ENCODE results near the gene TMBIM6.
"Not testable (repeated sequence)": the region's sequence is repeated elsewhere in the genome, so short reads cannot be mapped to it uniquely, and the experiment has no call there.

TMBIM6 gene

GRCh38 chr12:49730568-49731101 is 10.7 kb upstream of the TMBIM6 start:
- H3K4me3 ChIP-seq (ENCODE audit: low read depth in 1 of 2, low read length in 2 of 2), result no peak overlapping the region
- H3K9me3 ChIP-seq (ENCODE audit: control insufficient read depth in 1 of 2, low read length in 2 of 2), result no peaks in the 10 kb centered on the region
- no peaks in the 10 kb centered on the region for H3K36me3 ChIP-seq (ENCODE audit: control insufficient read depth in 1 of 2, insufficient read depth in 2 of 2, low read length in 2 of 2)
- no peaks in the 10 kb centered on the region for H3K4me1 ChIP-seq (ENCODE audit: control insufficient read depth in 1 of 2, insufficient read depth in 2 of 2, low read length in 2 of 2)
- H3K27ac ChIP-seq (ENCODE audit: low read length), result no peak overlapping the region
- no peaks in the 10 kb centered on the region for H3K27me3 ChIP-seq (ENCODE audit: low read depth, low read length)

- Histone ChIP-seq H3K27ac (ENCODE audit: low read length) (no peak overlapping the region), H3K36me3 (ENCODE audit: control insufficient read depth in 1 of 2, insufficient read depth in 2 of 2, low read length in 2 of 2) (no peaks in the 10 kb centered on the region), H3K9me3 (ENCODE audit: control insufficient read depth in 1 of 2, low read length in 2 of 2) (no peaks in the 10 kb centered on the region), H3K27me3 (ENCODE audit: low read depth, low read length) (no peaks in the 10 kb centered on the region), H3K4me1 (ENCODE audit: control insufficient read depth in 1 of 2, insufficient read depth in 2 of 2, low read length in 2 of 2) (no peaks in the 10 kb centered on the region), H3K4me3 (ENCODE audit: low read depth in 1 of 2, low read length in 2 of 2) (no peak overlapping the region)
These were observed 7.9 kb upstream of the TMBIM6 start for GRCh38 chr12:49733219-49734017.

GRCh38 chr12:49734900-49735299 is 6.5 kb upstream of the TMBIM6 start:
- not testable (repeated sequence) for H3K27me3 ChIP-seq (ENCODE audit: low read depth, low read length); H3K9me3 ChIP-seq (ENCODE audit: control insufficient read depth in 1 of 2, low read length in 2 of 2); H3K27ac ChIP-seq (ENCODE audit: low read length); H3K4me1 ChIP-seq (ENCODE audit: control insufficient read depth in 1 of 2, insufficient read depth in 2 of 2, low read length in 2 of 2); H3K4me3 ChIP-seq (ENCODE audit: low read depth in 1 of 2, low read length in 2 of 2); H3K36me3 ChIP-seq (ENCODE audit: control insufficient read depth in 1 of 2, insufficient read depth in 2 of 2, low read length in 2 of 2)

- not testable (repeated sequence) for H3K9me3 ChIP-seq (ENCODE audit: control insufficient read depth in 1 of 2, low read length in 2 of 2); H3K36me3 ChIP-seq (ENCODE audit: control insufficient read depth in 1 of 2, insufficient read depth in 2 of 2, low read length in 2 of 2); H3K27ac ChIP-seq (ENCODE audit: low read length); H3K27me3 ChIP-seq (ENCODE audit: low read depth, low read length); H3K4me3 ChIP-seq (ENCODE audit: low read depth in 1 of 2, low read length in 2 of 2)
- peaks cover 3 to 15% of the 10 kb centered on the region in 2 donors for H3K4me1 ChIP-seq (ENCODE audit: control insufficient read depth in 1 of 2, insufficient read depth in 2 of 2, low read length in 2 of 2)
These were observed 2.6 kb upstream of the TMBIM6 start for GRCh38 chr12:49738721-49739120.

GRCh38 chr12:49740277-49740676 is 1.1 kb upstream of the TMBIM6 start:
- H3K27me3 ChIP-seq (ENCODE audit: low read depth, low read length); H3K27ac ChIP-seq (ENCODE audit: low read length); H3K36me3 ChIP-seq (ENCODE audit: control insufficient read depth in 1 of 2, insufficient read depth in 2 of 2, low read length in 2 of 2); H3K9me3 ChIP-seq (ENCODE audit: control insufficient read depth in 1 of 2, low read length in 2 of 2); H3K4me3 ChIP-seq (ENCODE audit: low read depth in 1 of 2, low read length in 2 of 2): not testable (repeated sequence)
- H3K4me1 ChIP-seq (ENCODE audit: control insufficient read depth in 1 of 2, insufficient read depth in 2 of 2, low read length in 2 of 2), result peaks cover 12 to 29% of the 10 kb centered on the region in 2 donors

- Histone ChIP-seq H3K27ac (ENCODE audit: low read length) (peak overlapping the region; percentile 95), H3K4me3 (ENCODE audit: low read depth in 1 of 2, low read length in 2 of 2) (peak overlapping the region; percentile 83 to 91), H3K9me3 (ENCODE audit: control insufficient read depth in 1 of 2, low read length in 2 of 2) (no peaks in the 10 kb centered on the region), H3K27me3 (ENCODE audit: low read depth, low read length) (no peaks in the 10 kb centered on the region), H3K4me1 (ENCODE audit: control insufficient read depth in 1 of 2, insufficient read depth in 2 of 2, low read length in 2 of 2) (peaks cover 12 to 42% of the 10 kb centered on the region in 2 donors), H3K36me3 (ENCODE audit: control insufficient read depth in 1 of 2, insufficient read depth in 2 of 2, low read length in 2 of 2) (peaks cover 0 to 6% of the 10 kb centered on the region in 2 donors)
These were observed 694 bp downstream of the TMBIM6 start for GRCh38 chr12:49741882-49742620.

- Histone ChIP-seq H3K9me3 (ENCODE audit: control insufficient read depth in 1 of 2, low read length in 2 of 2) (no peaks in the 10 kb centered on the region), H3K27ac (ENCODE audit: low read length) (no peak overlapping the region), H3K4me3 (ENCODE audit: low read depth in 1 of 2, low read length in 2 of 2) (no peak overlapping the region), H3K4me1 (ENCODE audit: control insufficient read depth in 1 of 2, insufficient read depth in 2 of 2, low read length in 2 of 2) (peaks cover 12 to 61% of the 10 kb centered on the region in 2 donors), H3K27me3 (ENCODE audit: low read depth, low read length) (no peaks in the 10 kb centered on the region), H3K36me3 (ENCODE audit: control insufficient read depth in 1 of 2, insufficient read depth in 2 of 2, low read length in 2 of 2) (peaks cover 0 to 6% of the 10 kb centered on the region in 2 donors)
These were observed 3.1 kb downstream of the TMBIM6 start for GRCh38 chr12:49744363-49744885.

- Histone ChIP-seq H3K9me3 (ENCODE audit: control insufficient read depth in 1 of 2, low read length in 2 of 2) (no peaks in the 10 kb centered on the region), H3K4me1 (ENCODE audit: control insufficient read depth in 1 of 2, insufficient read depth in 2 of 2, low read length in 2 of 2) (peaks cover 25 to 87% of the 10 kb centered on the region in 2 donors), H3K36me3 (ENCODE audit: control insufficient read depth in 1 of 2, insufficient read depth in 2 of 2, low read length in 2 of 2) (peaks cover 7 to 9% of the 10 kb centered on the region in 2 donors), H3K4me3 (ENCODE audit: low read depth in 1 of 2, low read length in 2 of 2) (no peak overlapping the region), H3K27me3 (ENCODE audit: low read depth, low read length) (no peaks in the 10 kb centered on the region), H3K27ac (ENCODE audit: low read length) (no peak overlapping the region)
These were observed 6.9 kb downstream of the TMBIM6 start for GRCh38 chr12:49748306-49748705.

GRCh38 chr12:49748800-49749199 is 7.4 kb downstream of the TMBIM6 start:
- Histone ChIP-seq H3K36me3 (ENCODE audit: control insufficient read depth in 1 of 2, insufficient read depth in 2 of 2, low read length in 2 of 2) (peaks cover 12 to 13% of the 10 kb centered on the region in 2 donors), H3K4me3 (ENCODE audit: low read depth in 1 of 2, low read length in 2 of 2) (no peak overlapping the region), H3K27me3 (ENCODE audit: low read depth, low read length) (no peaks in the 10 kb centered on the region), H3K9me3 (ENCODE audit: control insufficient read depth in 1 of 2, low read length in 2 of 2) (no peaks in the 10 kb centered on the region), H3K4me1 (ENCODE audit: control insufficient read depth in 1 of 2, insufficient read depth in 2 of 2, low read length in 2 of 2) (peaks cover 25 to 87% of the 10 kb centered on the region in 2 donors), H3K27ac (ENCODE audit: low read length) (no peak overlapping the region)

- Histone ChIP-seq H3K4me1 (ENCODE audit: control insufficient read depth in 1 of 2, insufficient read depth in 2 of 2, low read length in 2 of 2) (peaks cover 16 to 81% of the 10 kb centered on the region in 2 donors), H3K36me3 (ENCODE audit: control insufficient read depth in 1 of 2, insufficient read depth in 2 of 2, low read length in 2 of 2) (peaks cover 26% of the 10 kb centered on the region in 2 donors), H3K27me3 (ENCODE audit: low read depth, low read length) (no peaks in the 10 kb centered on the region), H3K27ac (ENCODE audit: low read length) (no peak overlapping the region), H3K4me3 (ENCODE audit: low read depth in 1 of 2, low read length in 2 of 2) (no peak overlapping the region), H3K9me3 (ENCODE audit: control insufficient read depth in 1 of 2, low read length in 2 of 2) (no peaks in the 10 kb centered on the region)
These were observed 9.0 kb downstream of the TMBIM6 start for GRCh38 chr12:49750027-49750995.

Data from muscle layer of duodenum (tissue), 2 donors.